ENCODE results near the gene NSUN2.

Gene NSUN2

GRCh38 chr5:6553972-6554371, 78.9 kb downstream of the NSUN2 start:
- no peak for DNase-seq

GRCh38 chr5:6552612-6553011, 80.2 kb downstream of the NSUN2 start:
- no peak for DNase-seq

- no peak for DNase-seq
Measured at GRCh38 chr5:6551955-6552313, 80.9 kb downstream of the NSUN2 start.

GRCh38 chr5:6551287-6551954, 81.4 kb downstream of the NSUN2 start:
- no peak for DNase-seq

GRCh38 chr5:6550628-6551027, 82.2 kb downstream of the NSUN2 start:
- no peak for DNase-seq

Measured in activated CD4-positive, alpha-beta T cell treated with anti-CD3 and anti-CD28 coated beads for 4 hours (primary cell).